Fibroblast of mammary gland (primary cell): Measurements from ENCODE around the gene BTRC.

Source experiments
- DNase-seq: peaks from one replicate; pipeline ENCODE4 v3.0.0-alpha.2; 2010; ENCODE audit warnings: low read depth
- H3K4me3 ChIP-seq: 2 replicates; pipeline ENCODE4 v1.5.1; 2011; ENCODE audit warnings: low read depth, mild to moderate bottlenecking, low read length, moderate library complexity; ENCODE audit not compliant: control insufficient read depth
- TF ChIP-seq, protein P1 (sequence below): conservative IDR thresholded peaks from 2 replicates; pipeline ENCODE4 v1.5.1; 2011; ENCODE audit warnings: low read depth, low read length, inconsistent platforms; ENCODE audit not compliant: control insufficient read depth, insufficient read depth

BTRC gene

DNA sequence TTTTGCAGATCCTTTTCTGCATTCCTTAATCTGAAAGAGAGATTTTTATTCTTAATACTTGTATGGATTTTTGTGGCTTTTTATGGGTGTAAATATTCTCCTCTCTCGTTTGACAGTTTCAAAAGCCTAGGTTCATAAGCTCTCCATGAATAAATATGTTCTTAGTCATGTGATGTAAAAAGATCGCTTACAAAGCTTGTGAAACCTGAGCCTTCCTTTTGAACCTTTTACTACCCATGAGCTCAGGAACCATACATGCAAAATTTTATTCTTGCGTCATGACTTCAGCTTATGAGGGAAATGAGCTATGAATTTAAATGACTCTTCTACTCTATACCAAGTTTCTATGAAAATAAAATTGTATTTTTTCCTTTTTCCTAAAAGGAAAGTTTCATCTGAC, 135.4 kb downstream of the BTRC start:
- DNase-seq = peak; percentile 39
- no peak overlapping the region for H3K4me3 ChIP-seq
- TF ChIP-seq, protein P1, sequence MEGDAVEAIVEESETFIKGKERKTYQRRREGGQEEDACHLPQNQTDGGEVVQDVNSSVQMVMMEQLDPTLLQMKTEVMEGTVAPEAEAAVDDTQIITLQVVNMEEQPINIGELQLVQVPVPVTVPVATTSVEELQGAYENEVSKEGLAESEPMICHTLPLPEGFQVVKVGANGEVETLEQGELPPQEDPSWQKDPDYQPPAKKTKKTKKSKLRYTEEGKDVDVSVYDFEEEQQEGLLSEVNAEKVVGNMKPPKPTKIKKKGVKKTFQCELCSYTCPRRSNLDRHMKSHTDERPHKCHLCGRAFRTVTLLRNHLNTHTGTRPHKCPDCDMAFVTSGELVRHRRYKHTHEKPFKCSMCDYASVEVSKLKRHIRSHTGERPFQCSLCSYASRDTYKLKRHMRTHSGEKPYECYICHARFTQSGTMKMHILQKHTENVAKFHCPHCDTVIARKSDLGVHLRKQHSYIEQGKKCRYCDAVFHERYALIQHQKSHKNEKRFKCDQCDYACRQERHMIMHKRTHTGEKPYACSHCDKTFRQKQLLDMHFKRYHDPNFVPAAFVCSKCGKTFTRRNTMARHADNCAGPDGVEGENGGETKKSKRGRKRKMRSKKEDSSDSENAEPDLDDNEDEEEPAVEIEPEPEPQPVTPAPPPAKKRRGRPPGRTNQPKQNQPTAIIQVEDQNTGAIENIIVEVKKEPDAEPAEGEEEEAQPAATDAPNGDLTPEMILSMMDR = no peak

DNA sequence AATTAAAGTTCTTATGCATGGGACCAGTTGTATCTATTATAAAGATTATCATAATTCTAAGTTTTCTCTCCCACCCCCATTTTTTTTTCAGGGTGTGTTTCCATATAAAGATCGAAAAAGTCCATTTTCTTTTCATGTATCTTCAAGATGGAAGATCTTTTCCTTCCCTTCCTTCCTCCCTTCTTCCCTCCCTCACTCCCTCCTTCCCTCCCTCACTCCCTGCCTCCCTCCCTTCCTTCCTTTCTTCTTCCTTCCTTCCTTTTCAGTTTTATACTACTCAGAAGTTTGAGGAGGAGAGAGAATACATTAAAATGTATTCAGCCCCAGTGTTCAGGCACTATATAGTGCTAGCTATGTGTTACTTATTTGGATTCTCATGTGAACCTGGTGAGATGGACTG, 136.1 kb downstream of the BTRC start:
- TF ChIP-seq, protein P1 = no peak
- H3K4me3 ChIP-seq = no peak overlapping the region
- no peak for DNase-seq

DNA sequence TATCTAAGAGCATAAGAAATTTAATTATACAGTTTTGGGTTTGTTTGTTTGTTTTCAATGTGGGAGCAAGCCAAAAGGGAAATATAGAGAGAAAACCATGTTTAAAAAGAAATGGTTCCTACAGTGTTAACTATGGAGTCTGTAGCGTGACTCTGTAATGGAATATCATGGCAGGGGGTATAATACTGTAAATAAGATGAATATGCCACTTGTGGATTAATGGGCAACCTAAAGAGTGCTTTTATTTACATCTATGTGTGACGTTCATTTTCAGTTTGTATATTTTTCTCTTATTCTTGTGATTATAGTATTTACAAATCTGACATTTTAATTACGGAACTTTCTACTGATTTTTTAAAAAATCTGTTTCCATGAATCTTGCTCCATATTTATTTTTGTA, 138.2 kb downstream of the BTRC start:
- TF ChIP-seq, protein P1 = no peak

DNA sequence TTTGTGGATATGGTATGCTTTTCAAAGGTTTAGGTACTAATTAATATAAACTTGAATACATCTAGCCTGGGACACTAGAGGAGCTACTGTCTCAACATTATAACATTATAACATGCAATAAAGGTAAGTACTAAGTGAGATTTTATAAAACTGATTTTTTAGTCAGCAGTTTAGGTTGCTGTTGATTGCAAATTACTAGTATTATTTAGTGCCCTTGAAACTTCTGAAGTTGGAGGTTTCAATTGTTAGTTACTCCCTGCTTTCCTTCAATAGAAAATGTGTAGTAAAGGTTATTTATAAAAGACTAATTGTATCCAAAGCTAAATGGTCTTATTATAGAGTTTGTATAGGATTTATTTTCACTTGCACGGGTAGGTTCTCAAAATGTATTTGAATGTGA, 138.8 kb downstream of the BTRC start:
- H3K4me3 ChIP-seq = no peak overlapping the region
- no peak for DNase-seq
- TF ChIP-seq, protein P1 = no peak

More for the DNA sequence above, 138.2 kb downstream of the BTRC start:
- DNase-seq = no peak
- H3K4me3 ChIP-seq = no peak overlapping the region

DNA sequence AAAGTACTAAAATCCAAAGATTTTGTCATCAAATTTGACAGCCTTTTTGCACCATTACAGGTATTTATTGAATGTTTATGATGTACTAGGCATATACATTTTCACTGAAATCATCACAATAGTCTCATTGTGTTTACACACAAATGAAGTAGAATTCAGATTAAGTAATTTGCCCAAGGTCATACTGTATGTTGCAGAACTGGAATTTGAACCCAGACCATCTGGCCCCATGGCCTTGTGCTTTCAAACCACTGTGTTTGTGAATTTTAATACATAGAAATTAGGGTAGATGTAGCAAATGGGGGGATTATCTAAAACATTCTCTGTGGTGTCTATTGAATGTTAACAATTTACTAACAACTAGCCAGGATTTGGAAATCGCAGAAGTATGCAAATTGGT, 139.3 kb downstream of the BTRC start:
- DNase-seq = no peak
- TF ChIP-seq, protein P1 = no peak
- H3K4me3 ChIP-seq = no peak overlapping the region

DNA sequence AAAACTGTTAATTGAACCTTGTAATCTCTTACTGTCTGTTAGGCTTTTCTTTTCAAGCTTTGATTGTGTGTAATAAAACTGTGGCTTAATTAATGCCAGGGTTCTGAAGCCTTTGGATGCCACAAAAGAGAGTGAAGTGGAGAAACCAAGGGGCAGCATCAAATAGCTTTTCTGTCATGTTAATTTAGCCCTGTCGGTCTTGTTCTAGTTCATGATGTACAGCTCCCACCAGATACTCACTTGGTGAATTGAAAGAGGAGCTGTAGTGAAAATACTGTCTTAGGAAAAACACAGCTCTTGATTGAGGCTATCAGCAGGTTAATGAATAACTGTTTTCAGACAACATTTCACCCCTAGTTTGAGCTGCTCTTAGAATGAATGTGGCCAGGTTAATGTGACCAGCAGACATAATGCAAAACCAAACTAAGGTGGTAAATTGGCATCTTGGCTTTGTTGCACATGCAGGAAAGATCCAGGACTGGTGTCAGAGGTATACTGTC, 139.9 kb downstream of the BTRC start:
- DNase-seq = no peak
- no peak overlapping the region for H3K4me3 ChIP-seq
- TF ChIP-seq, protein P1 = no peak

DNA sequence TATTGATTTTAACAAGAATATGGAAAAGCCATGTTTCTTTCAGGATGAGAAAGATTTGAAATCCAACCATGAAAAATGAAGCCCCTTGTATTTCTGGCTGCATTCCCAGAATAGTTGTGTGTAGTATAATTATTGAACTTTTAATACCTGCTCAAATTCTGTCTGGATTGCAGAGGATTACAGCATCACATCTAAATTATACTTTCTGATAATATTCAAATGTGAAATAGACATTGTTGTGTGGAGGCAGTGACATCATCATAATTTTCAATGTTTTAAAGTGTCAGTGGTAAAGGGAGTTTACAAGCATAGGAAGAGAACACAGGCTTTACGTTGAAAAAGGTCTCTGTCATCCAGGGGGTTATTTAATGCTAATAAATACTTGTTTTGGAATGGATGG, 140.7 kb downstream of the BTRC start:
- DNase-seq = no peak
- TF ChIP-seq, protein P1 = no peak
- H3K4me3 ChIP-seq = no peak overlapping the region
